Measurements from ENCODE around the gene OR10AD1.
"Not testable (repeated sequence)": the region's sequence is repeated elsewhere in the genome, so short reads cannot be mapped to it uniquely, and the experiment has no call there.

OR10AD1 gene

GRCh38 chr12:48203192-48203591 is at the start of gene OR10AD1:
Gene OR10AD1, minus strand, starts transcription at chr12:48203292. Its CDS starts 0 bp downstream, at chr12:48203292.
- in situ Hi-C loops (cut with MboI; ENCODE audit: low sequenced_read_pairs) = no loop called here

GRCh38 chr12:48247181-48247966 is 44.3 kb upstream of the OR10AD1 start:
- in situ Hi-C loops (cut with MboI; ENCODE audit: low sequenced_read_pairs) = no loop called here

- in situ Hi-C loops (cut with MboI; ENCODE audit: low sequenced_read_pairs) = no loop called here
These were observed 34.1 kb upstream of the OR10AD1 start for GRCh38 chr12:48237162-48237561.

GRCh38 chr12:48235796-48236333 is 32.8 kb upstream of the OR10AD1 start:
- in situ Hi-C loops (cut with MboI; ENCODE audit: low sequenced_read_pairs) = no loop called here

GRCh38 chr12:48231169-48231958 is 28.3 kb upstream of the OR10AD1 start:
- in situ Hi-C loops (cut with MboI; ENCODE audit: low sequenced_read_pairs) = not testable (repeated sequence)

GRCh38 chr12:48224533-48224932 is 21.4 kb upstream of the OR10AD1 start:
- in situ Hi-C loops (cut with MboI; ENCODE audit: low sequenced_read_pairs) = not testable (repeated sequence)

- in situ Hi-C loops (cut with MboI; ENCODE audit: low sequenced_read_pairs) = no loop called here
These were observed 18.6 kb upstream of the OR10AD1 start for GRCh38 chr12:48221645-48222044.

- in situ Hi-C loops (cut with MboI; ENCODE audit: low sequenced_read_pairs) = no loop called here
These were observed 17.6 kb upstream of the OR10AD1 start for GRCh38 chr12:48220701-48221100.

GRCh38 chr12:48219631-48220030 is 16.5 kb upstream of the OR10AD1 start:
- in situ Hi-C loops (cut with MboI; ENCODE audit: low sequenced_read_pairs) = no loop called here

- in situ Hi-C loops (cut with MboI; ENCODE audit: low sequenced_read_pairs) = no loop called here
These were observed 13.7 kb upstream of the OR10AD1 start for GRCh38 chr12:48216785-48217184.

- in situ Hi-C loops (cut with MboI; ENCODE audit: low sequenced_read_pairs) = not testable (repeated sequence)
These were observed 6.4 kb upstream of the OR10AD1 start for GRCh38 chr12:48209495-48209894.

- in situ Hi-C loops (cut with MboI; ENCODE audit: low sequenced_read_pairs) = no loop called here
These were observed 326 bp downstream of the OR10AD1 start for GRCh38 chr12:48202766-48203165.

- in situ Hi-C loops (cut with MboI; ENCODE audit: low sequenced_read_pairs) = no loop called here
These were observed 1.6 kb downstream of the OR10AD1 start for GRCh38 chr12:48201516-48201915.

GRCh38 chr12:48201091-48201490 is 2.0 kb downstream of the OR10AD1 start:
- in situ Hi-C loops (cut with MboI; ENCODE audit: low sequenced_read_pairs) = no loop called here

GRCh38 chr12:48199774-48200221 is 3.3 kb downstream of the OR10AD1 start:
- in situ Hi-C loops (cut with MboI; ENCODE audit: low sequenced_read_pairs) = no loop called here

- in situ Hi-C loops (cut with MboI; ENCODE audit: low sequenced_read_pairs) = no loop called here
These were observed 4.1 kb downstream of the OR10AD1 start for GRCh38 chr12:48198985-48199384.

- in situ Hi-C loops (cut with MboI; ENCODE audit: low sequenced_read_pairs) = no loop called here
These were observed 4.5 kb downstream of the OR10AD1 start for GRCh38 chr12:48198672-48198971.

- in situ Hi-C loops (cut with MboI; ENCODE audit: low sequenced_read_pairs) = no loop called here
These were observed 5.0 kb downstream of the OR10AD1 start for GRCh38 chr12:48197971-48198671.

GRCh38 chr12:48197549-48197970 is 5.5 kb downstream of the OR10AD1 start:
- in situ Hi-C loops (cut with MboI; ENCODE audit: low sequenced_read_pairs) = no loop called here

GRCh38 chr12:48194799-48195201 is 8.3 kb downstream of the OR10AD1 start:
- in situ Hi-C loops (cut with MboI; ENCODE audit: low sequenced_read_pairs) = no loop called here

- in situ Hi-C loops (cut with MboI; ENCODE audit: low sequenced_read_pairs) = no loop called here
These were observed 9.5 kb downstream of the OR10AD1 start for GRCh38 chr12:48193623-48194022.

All from hTERT RPE-1 (cell line).